Spinal cord (tissue), 10 donors: Measurements from ENCODE around the gene GNAT3. TPM values are rescaled to one million over a fixed set of nuclear protein-coding genes. Genes with fewer than 3 reads are reported as not detected.

Experiments
- DNase-seq, 6 donors: peaks; one replicate each; pipeline versions ENCODE4 v3.0.0 to v3.0.0-alpha.2; 2013 to 2015; ENCODE audit warnings: low spot score in 6 of 6, low read depth in 4 of 6
- H3K27ac ChIP-seq: one replicate; pipeline ENCODE4 v1.5.1; 2013; ENCODE audit warnings: low read depth, low read length, control low read depth
- H3K27me3 ChIP-seq: one replicate; pipeline ENCODE4 v1.6.1; 2013; ENCODE audit warnings: low read length; ENCODE audit not compliant: control insufficient read depth, insufficient read depth
- H3K36me3 ChIP-seq: one replicate; pipeline ENCODE4 v1.6.1; 2013; ENCODE audit warnings: low read length; ENCODE audit not compliant: control insufficient read depth, insufficient read depth
- H3K4me1 ChIP-seq: one replicate; pipeline ENCODE4 v1.6.1; 2013; ENCODE audit warnings: low read length; ENCODE audit not compliant: control insufficient read depth, insufficient read depth
- H3K4me3 ChIP-seq: one replicate; pipeline ENCODE4 v1.5.1; 2013; ENCODE audit warnings: low read depth, low read length, control low read depth
- H3K9me3 ChIP-seq: one replicate; pipeline ENCODE4 v1.6.1; 2013; ENCODE audit warnings: low read length; ENCODE audit not compliant: control insufficient read depth, insufficient read depth
- WGBS: methylation state at CpG from one replicate; pipeline ENCODE4 v1.1.5; 2013; ENCODE audit warnings: missing lambda C conversion rate; ENCODE audit not compliant: insufficient coverage; 5-methylcytosine and 5-hydroxymethylcytosine counted together
- polyA plus RNA-seq, 2 donors: library from polyadenylated mRNA; unstranded; fragments of 120-200 nt; gene quantifications; one replicate each; pipeline ENCODE4 v1.2.1, GENCODE V29; 2013; ENCODE audit not compliant: insufficient read length in 2 of 2
- total RNA-seq, 2 donors: library from RNA; depleted of rRNA in 1 of 2; stranded (reverse); fragments of 120-200 nt in 1 of 2; fragments of >200 nt in 1 of 2; gene quantifications; one replicate each; pipeline versions ENCODE4 v1.2.3 to v1.2.4, GENCODE V29; 2013 to 2014
- donor health status: healthy.

Gene GNAT3
- total and polyA plus RNA-seq, 4 donors: not detected

DNA sequence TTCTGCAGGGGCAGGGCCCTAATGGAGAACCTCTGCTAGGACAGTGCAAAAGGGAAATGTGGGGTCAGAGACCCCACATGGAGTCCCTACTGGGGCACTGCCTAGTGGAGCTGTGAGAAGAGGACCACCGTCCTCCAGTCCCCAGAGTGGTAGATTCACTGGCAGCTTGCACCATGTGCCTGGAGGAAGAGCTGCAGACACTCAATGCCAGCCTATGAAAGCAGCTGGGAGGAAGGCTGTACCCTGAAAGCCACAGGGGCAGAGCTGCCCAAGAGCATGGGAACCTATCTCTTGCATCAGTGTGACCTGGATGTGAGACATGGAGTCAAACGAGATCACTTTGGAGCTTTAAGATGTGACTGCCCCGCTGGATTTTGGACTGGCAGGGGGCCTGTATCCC lies 20.3 kb upstream of the GNAT3 start:
- Histone ChIP-seq H3K4me3 (no peak overlapping the region), H3K9me3 (no peaks in the 10 kb centered on the region), H3K4me1 (no peaks in the 10 kb centered on the region), H3K27ac (no peak overlapping the region), H3K36me3 (no peaks in the 10 kb centered on the region), H3K27me3 (no peaks in the 10 kb centered on the region)
- no peak for DNase-seq
- WGBS: 92% methylated on average over 1 of the region's 3 CpGs

DNA sequence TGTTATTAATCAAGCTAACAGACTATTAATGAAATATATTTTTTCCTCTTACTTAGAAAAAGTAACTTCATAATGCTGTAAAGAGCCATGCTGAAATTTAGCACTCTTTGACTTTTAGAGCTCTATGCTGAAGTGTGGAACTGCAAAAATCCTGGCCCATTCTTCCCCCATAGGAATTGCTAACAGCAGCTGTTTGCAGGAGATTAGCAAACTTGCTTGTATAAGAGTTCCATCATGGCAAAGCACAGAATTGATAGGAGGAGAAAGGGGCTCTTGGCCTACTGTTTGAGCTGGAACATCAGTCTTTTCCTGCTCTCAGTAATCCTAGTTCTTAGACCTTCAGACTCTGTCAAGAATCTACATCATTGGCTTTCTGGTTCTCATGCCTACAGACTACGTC lies 18.3 kb upstream of the GNAT3 start:
- Histone ChIP-seq H3K27ac (no peak overlapping the region), H3K4me3 (no peak overlapping the region), H3K27me3 (no peaks in the 10 kb centered on the region), H3K4me1 (no peaks in the 10 kb centered on the region), H3K36me3 (no peaks in the 10 kb centered on the region), H3K9me3 (no peaks in the 10 kb centered on the region)
- no CpG with 5 or more reads among the region's 1 CpG for WGBS
- DNase-seq: no peak

DNA sequence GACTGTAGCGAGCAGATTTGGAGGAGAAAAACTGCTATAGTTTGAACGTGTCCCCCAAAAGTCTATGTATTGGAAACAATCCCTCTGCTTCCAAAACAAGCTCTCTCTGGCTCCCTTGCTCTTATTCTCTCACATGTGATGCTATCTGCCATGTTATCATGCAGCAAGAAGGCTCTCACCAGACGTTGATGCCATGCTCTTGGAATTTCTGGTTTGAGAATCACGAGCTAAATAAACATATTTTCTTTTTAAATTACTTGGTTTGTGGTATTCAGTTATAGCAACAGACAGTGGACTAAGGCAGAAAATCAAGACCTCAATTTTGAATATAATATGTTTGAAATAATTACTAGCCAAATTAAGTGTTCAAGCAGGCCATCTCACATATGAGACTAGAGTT lies 17.5 kb upstream of the GNAT3 start:
- H3K27me3 ChIP-seq: no peaks in the 10 kb centered on the region

DNA sequence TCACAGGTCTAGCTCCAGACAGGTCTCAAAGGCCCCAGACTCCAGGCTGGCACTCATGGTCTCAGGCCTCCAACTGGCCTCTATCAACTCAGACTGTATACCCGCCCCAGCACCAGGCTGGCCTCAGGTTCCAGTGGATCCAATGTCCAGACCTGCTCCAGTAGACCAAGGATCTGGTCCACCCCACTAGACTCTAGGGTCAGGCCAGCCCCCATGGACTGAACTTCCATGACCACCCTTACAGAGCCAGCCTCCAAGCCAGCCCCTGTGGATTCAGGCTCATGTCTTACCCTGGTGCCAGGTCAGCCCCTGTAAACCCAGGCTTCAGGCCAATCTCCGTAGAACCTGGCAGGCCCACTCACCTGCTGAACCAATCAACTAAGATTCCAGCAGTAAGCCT lies 16.8 kb upstream of the GNAT3 start:
- 88% methylated on average over 2 of the region's 2 CpGs for WGBS
- no peak for DNase-seq
- no peak overlapping the region for H3K27ac ChIP-seq
- no peaks in the 10 kb centered on the region for H3K9me3 ChIP-seq
- no peaks in the 10 kb centered on the region for H3K27me3 ChIP-seq
- no peaks in the 10 kb centered on the region for H3K4me1 ChIP-seq
- H3K36me3 ChIP-seq: no peaks in the 10 kb centered on the region
- no peak overlapping the region for H3K4me3 ChIP-seq

More for the DNA sequence above, 17.5 kb upstream of the GNAT3 start:
- no peak for DNase-seq
- Histone ChIP-seq H3K4me3 (no peak overlapping the region), H3K36me3 (no peaks in the 10 kb centered on the region), H3K9me3 (no peaks in the 10 kb centered on the region), H3K4me1 (no peaks in the 10 kb centered on the region), H3K27ac (no peak overlapping the region)
- 0% methylated on average over 1 of the region's 4 CpGs for WGBS

DNA sequence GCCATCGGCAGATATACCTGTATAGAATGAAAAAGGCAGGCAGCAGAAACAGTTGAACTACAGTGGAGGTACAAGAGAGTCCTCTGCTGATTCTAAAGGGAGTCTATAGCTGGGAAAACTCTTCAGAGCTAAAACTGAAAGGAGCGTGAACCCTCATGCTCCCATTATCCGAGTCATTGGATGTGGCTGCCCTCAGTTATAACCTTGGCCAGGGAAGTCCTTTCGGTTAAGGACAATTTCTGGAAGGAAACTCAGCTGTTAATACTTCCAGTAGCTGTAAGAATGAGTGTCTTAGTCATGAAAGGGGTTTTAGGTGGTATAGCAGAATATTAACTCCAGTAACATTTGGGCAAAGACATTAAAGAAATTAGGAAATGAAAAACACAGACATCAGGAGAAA lies 14.6 kb upstream of the GNAT3 start:
- WGBS: 94% methylated on average over 3 of the region's 4 CpGs
- Histone ChIP-seq H3K36me3 (no peaks in the 10 kb centered on the region), H3K27ac (no peak overlapping the region), H3K27me3 (no peaks in the 10 kb centered on the region), H3K9me3 (no peaks in the 10 kb centered on the region), H3K4me3 (no peak overlapping the region), H3K4me1 (no peaks in the 10 kb centered on the region)
- no peak for DNase-seq

DNA sequence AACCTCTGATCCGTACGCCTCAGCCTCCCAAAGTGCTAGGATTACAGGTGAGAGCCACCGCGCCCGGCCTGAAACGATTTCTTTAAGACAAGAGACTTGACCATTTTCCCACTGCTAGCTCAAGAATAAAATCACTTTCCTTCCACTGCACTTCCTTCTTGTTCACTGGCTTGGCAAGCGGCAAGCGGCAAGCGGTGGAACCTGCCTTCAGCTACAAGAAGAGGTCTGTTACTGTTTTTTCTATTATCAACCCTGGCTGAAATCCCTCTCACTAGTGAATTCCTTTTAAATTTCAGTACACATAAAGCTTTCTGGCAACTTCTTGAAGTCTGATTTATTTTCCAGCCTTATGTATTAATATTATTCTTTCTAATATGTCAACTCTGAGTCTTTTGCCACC lies 12.8 kb upstream of the GNAT3 start:
- WGBS: 99% methylated on average over 7 of the region's 9 CpGs
- H3K27me3 ChIP-seq: no peaks in the 10 kb centered on the region
- H3K36me3 ChIP-seq: no peaks in the 10 kb centered on the region
- H3K4me1 ChIP-seq: no peaks in the 10 kb centered on the region
- no peaks in the 10 kb centered on the region for H3K9me3 ChIP-seq
- H3K27ac ChIP-seq: no peak overlapping the region
- no peak overlapping the region for H3K4me3 ChIP-seq
- no peak for DNase-seq

DNA sequence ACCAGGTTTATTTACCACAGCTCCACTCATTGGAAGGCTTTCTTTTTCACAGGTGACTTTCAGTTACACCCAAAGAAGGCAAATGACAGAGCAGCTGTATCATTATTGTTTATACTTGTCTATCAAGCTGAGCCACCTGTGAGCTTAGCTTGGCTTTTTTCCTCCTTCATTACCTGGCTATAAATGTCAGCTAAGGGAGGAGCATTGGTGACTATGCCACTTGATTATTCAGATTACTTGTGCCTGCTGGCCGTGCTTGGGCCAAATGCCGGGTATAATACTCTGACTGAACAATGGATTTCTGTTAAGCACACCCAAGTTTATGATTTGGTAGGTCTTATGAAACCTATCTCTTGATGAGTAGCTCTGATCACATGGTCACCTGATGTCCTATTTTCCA lies 9.9 kb upstream of the GNAT3 start:
- no CpG with 5 or more reads among the region's 2 CpGs for WGBS
- Histone ChIP-seq H3K36me3 (no peaks in the 10 kb centered on the region), H3K27ac (no peak overlapping the region), H3K4me1 (no peaks in the 10 kb centered on the region), H3K9me3 (no peaks in the 10 kb centered on the region), H3K4me3 (no peak overlapping the region), H3K27me3 (no peaks in the 10 kb centered on the region)
- no peak for DNase-seq

DNA sequence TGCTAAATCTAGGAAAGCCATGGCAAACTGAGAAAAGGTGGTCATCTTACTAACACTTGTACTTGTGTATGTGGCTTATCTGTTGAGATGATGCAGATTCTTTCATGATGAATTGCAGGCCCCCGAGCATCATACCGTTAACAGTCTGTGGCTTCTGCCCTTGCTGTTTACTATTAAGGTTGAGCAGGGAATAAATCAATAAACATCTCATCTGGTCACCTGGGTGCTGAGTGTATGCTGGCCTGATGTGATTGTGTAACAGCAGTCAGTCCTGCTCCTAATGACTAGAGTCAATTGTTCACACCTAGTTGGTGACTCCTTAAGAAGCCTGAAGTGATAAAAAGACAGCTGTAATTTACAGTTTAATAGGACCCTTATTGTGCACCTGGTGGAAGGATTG lies 8.3 kb upstream of the GNAT3 start:
- Histone ChIP-seq H3K36me3 (no peaks in the 10 kb centered on the region), H3K4me3 (no peak overlapping the region), H3K4me1 (no peaks in the 10 kb centered on the region), H3K27ac (no peak overlapping the region), H3K9me3 (no peaks in the 10 kb centered on the region), H3K27me3 (no peaks in the 10 kb centered on the region)
- DNase-seq: no peak
- no CpG with 5 or more reads among the region's 2 CpGs for WGBS

DNA sequence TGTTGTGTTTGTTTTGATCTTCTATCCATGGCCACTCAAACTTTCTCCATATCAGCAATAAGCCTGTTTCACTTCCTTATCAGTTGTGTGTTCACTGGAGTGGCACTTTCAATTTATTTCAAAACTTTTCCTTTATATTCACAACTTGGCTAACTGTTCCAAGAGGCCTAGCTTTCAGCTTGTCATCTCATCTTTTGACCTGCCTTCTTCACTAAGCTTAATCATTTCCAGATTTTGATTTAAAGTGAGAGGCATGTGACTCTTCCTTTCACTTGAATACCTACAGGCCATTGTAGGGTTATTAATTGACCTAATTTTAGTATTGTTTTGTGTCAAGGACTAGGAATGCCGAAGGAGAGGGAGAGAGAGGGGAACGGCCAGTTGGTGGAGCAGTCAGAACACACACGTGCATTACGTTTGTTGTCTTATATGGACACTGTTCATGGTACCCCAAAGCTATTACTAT lies 5.5 kb upstream of the GNAT3 start:
- WGBS: no CpG with 5 or more reads among the region's 4 CpGs
- no peaks in the 10 kb centered on the region for H3K9me3 ChIP-seq
- no peaks in the 10 kb centered on the region for H3K36me3 ChIP-seq
- no peak overlapping the region for H3K27ac ChIP-seq
- no peak for DNase-seq
- no peak overlapping the region for H3K4me3 ChIP-seq
- H3K27me3 ChIP-seq: no peaks in the 10 kb centered on the region
- no peaks in the 10 kb centered on the region for H3K4me1 ChIP-seq

DNA sequence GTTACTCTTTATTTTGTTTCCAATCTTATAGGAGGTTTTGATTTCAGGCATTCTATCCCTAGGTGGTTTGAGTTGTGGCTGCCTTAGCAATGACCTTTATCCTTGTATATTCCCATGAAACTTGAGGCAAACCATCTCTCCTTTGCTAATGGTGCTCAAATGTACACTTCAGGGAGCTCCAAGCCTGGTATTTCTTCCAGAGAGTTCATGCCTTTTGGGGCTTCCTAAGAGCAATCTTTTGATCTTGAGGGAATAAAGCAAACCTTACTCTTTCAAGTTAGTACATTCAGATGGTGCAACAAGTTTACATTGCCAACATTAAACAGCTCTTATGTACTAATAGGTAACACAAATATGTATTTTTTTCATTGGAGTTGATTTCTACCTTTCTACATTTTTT lies 3.4 kb upstream of the GNAT3 start:
- Histone ChIP-seq H3K4me1 (no peaks in the 10 kb centered on the region), H3K27ac (no peak overlapping the region), H3K4me3 (no peak overlapping the region), H3K36me3 (no peaks in the 10 kb centered on the region), H3K27me3 (no peaks in the 10 kb centered on the region), H3K9me3 (no peaks in the 10 kb centered on the region)
- no peak for DNase-seq
